GM10266 (cell line): Measurements from ENCODE around the gene ZSCAN26.
"Not testable (repeated sequence)": the region's sequence is repeated elsewhere in the genome, so short reads cannot be mapped to it uniquely, and the experiment has no call there.

ENCODE experiments used
- DNase-seq: peaks from one replicate; pipeline ENCODE4 v3.0.0; 2012; ENCODE audit errors: extremely low spot score
- TF ChIP-seq, protein P1 (sequence below): IDR thresholded peaks from 2 replicates; pipeline ENCODE4 v1.5.1; 2012; ENCODE audit warnings: mild to moderate bottlenecking, low read depth; ENCODE audit not compliant: control insufficient read depth, insufficient read depth; ENCODE audit errors: missing control alignments

Gene ZSCAN26

GRCh38 chr6:28296520-28297060 lies 29.6 kb downstream of the ZSCAN26 start:
- TF ChIP-seq, protein P1, sequence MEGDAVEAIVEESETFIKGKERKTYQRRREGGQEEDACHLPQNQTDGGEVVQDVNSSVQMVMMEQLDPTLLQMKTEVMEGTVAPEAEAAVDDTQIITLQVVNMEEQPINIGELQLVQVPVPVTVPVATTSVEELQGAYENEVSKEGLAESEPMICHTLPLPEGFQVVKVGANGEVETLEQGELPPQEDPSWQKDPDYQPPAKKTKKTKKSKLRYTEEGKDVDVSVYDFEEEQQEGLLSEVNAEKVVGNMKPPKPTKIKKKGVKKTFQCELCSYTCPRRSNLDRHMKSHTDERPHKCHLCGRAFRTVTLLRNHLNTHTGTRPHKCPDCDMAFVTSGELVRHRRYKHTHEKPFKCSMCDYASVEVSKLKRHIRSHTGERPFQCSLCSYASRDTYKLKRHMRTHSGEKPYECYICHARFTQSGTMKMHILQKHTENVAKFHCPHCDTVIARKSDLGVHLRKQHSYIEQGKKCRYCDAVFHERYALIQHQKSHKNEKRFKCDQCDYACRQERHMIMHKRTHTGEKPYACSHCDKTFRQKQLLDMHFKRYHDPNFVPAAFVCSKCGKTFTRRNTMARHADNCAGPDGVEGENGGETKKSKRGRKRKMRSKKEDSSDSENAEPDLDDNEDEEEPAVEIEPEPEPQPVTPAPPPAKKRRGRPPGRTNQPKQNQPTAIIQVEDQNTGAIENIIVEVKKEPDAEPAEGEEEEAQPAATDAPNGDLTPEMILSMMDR = no peak
- DNase-seq = no peak

DNA sequence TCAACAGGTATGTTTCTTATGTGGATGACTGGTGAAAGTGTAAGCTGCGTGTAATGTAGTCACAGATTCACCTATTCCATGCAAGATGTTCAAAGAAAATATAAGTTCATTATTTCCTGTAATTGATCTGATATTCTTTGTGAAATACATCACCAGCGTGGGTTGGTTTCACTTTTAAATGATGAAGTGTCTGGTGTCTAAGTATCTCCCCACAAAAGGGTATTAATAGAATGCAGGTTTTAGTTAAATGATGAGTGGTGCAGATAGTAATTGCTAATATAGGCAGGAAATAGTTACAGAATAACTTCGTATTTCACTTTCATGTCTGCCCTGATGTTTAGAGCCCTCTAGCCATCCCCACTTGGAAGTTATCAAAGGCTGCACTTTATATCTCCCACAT lies 36.6 kb downstream of the ZSCAN26 start:
- TF ChIP-seq, protein P1 = no peak
- DNase-seq = peak; percentile 49

DNA sequence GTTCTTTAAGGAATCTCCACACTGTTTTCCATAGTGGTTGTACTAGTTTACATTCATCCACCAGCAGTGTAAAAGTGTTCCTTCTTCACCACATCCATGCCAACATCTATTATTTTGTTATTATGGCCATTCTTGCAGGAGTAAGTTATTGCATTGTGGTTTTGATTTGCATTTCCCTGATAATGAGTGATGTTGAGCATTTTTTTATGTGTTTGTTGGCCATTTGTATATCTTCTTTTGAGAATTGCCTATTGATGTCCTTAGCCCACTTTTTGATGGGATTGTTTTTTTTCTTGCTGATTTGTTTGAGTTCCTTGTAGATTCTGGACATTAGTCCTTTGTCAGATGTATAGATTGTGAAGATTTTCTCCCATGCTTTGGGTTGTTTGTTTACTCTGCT lies 39.4 kb downstream of the ZSCAN26 start:
- not testable (repeated sequence) for DNase-seq

GRCh38 chr6:28311139-28311823 lies 44.3 kb downstream of the ZSCAN26 start:
- TF ChIP-seq, protein P1 = no peak

GRCh38 chr6:28312939-28313338 lies 46.0 kb downstream of the ZSCAN26 start:
- no peak for DNase-seq
- TF ChIP-seq, protein P1 = no peak

More at GRCh38 chr6:28311139-28311823, 44.3 kb downstream of the ZSCAN26 start:
- no peak for DNase-seq

DNA sequence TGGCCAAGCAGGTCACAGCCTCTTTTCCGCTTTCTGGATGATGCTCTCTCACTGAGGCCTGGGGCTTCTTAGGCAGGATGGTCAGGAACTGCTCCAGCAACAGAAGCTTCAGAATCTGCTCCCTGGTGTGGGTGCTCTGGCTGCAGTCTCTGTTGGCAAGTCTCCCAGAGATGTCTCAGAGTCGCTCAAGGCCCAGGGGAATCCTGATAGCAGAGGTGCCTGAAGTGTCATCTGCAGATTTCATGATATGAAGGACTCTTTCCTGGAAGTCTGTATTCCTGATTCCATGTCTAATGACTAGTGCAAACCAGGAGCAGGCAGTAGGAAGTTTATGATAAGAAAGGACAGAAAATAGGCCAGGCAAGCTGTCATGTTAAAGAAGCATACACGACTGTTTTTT lies 48.7 kb downstream of the ZSCAN26 start:
- DNase-seq = no peak
- TF ChIP-seq, protein P1 = no peak

GRCh38 chr6:28317866-28318265 lies 50.9 kb downstream of the ZSCAN26 start:
- not testable (repeated sequence) for DNase-seq

DNA sequence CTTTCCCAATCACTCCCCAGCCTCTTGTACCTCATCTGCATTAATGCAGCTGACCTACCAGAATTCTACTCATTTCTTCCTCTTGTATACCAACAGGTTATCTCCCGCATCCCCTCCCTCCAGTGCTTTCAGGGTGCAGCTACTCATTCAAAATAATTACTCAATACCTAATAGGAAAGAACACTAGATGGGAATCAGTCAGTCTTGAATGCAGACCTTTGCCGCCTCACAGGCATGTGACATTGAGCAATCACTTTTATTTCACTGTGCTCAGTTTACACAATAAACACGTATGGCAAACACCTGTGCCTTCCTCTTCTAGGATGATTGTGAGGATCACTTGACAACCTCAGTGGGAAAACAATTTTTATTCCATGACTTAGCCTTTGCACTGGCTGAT lies 55.7 kb downstream of the ZSCAN26 start:
- TF ChIP-seq, protein P1 = no peak
- DNase-seq = no peak
